GM18867 (cell line): ENCODE measurements around the gene ARVCF.

ENCODE experiments used
- ATAC-seq: cut with Tn5 transposase; IDR thresholded peaks from one replicate; pipeline ENCODE4 v1.9.1; 2021; ENCODE audit warnings: mild to moderate bottlenecking, moderate library complexity; ENCODE audit not compliant: unreplicated experiment

The ARVCF gene

GRCh38 chr22:20016734-20017621 lies at the start of gene ARVCF:
TSS of gene ARVCF (minus strand) at chr22:20016823. CDS start at chr22:19990794, 26,029 bp downstream.
- peak; percentile 59 for ATAC-seq

GRCh38 chr22:20065896-20066616 lies 49.4 kb upstream of the ARVCF start:
- no peak for ATAC-seq

GRCh38 chr22:20064545-20065262 lies 48.1 kb upstream of the ARVCF start:
- no peak for ATAC-seq

GRCh38 chr22:20064140-20064480 lies 47.5 kb upstream of the ARVCF start:
- ATAC-seq = no peak

- no peak for ATAC-seq
Measured at GRCh38 chr22:20063271-20064139, 46.9 kb upstream of the ARVCF start.

GRCh38 chr22:20062766-20063083 lies 46.1 kb upstream of the ARVCF start:
- no peak for ATAC-seq

- ATAC-seq = no peak
Measured at GRCh38 chr22:20062043-20062765, 45.6 kb upstream of the ARVCF start.

GRCh38 chr22:20061481-20061861 lies 44.8 kb upstream of the ARVCF start:
- ATAC-seq = no peak

GRCh38 chr22:20060700-20061480 lies 44.3 kb upstream of the ARVCF start:
- no peak for ATAC-seq

- ATAC-seq = no peak
Measured at GRCh38 chr22:20058989-20059770, 42.6 kb upstream of the ARVCF start.

- ATAC-seq = no peak
Measured at GRCh38 chr22:20057596-20058268, 41.1 kb upstream of the ARVCF start.

GRCh38 chr22:20056696-20057386 lies 40.2 kb upstream of the ARVCF start:
- ATAC-seq = no peak

GRCh38 chr22:20056161-20056560 lies 39.5 kb upstream of the ARVCF start:
- no peak for ATAC-seq

GRCh38 chr22:20055654-20056053 lies 39.0 kb upstream of the ARVCF start:
- ATAC-seq = no peak

GRCh38 chr22:20055144-20055543 lies 38.5 kb upstream of the ARVCF start:
- ATAC-seq = no peak

- no peak for ATAC-seq
Measured at GRCh38 chr22:20054485-20054884, 37.9 kb upstream of the ARVCF start.

GRCh38 chr22:20054034-20054427 lies 37.4 kb upstream of the ARVCF start:
- ATAC-seq = no peak
